ENCODE data around the gene ACOXL.

- TF ChIP-seq ZSCAN5A (tag by site-specific recombination; IDR thresholded peaks at IDR 0.05) (no peak), ZNF768 (tag by site-specific recombination; IDR thresholded peaks at IDR 0.05) (no peak), ZNF416 (tag by site-specific recombination; IDR thresholded peaks at IDR 0.05) (no peak)
- TF ChIP-seq, protein P1, sequence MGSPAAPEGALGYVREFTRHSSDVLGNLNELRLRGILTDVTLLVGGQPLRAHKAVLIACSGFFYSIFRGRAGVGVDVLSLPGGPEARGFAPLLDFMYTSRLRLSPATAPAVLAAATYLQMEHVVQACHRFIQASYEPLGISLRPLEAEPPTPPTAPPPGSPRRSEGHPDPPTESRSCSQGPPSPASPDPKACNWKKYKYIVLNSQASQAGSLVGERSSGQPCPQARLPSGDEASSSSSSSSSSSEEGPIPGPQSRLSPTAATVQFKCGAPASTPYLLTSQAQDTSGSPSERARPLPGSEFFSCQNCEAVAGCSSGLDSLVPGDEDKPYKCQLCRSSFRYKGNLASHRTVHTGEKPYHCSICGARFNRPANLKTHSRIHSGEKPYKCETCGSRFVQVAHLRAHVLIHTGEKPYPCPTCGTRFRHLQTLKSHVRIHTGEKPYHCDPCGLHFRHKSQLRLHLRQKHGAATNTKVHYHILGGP (tag by site-specific recombination; IDR thresholded peaks at IDR 0.05), result no peak
- TF ChIP-seq, protein P2, sequence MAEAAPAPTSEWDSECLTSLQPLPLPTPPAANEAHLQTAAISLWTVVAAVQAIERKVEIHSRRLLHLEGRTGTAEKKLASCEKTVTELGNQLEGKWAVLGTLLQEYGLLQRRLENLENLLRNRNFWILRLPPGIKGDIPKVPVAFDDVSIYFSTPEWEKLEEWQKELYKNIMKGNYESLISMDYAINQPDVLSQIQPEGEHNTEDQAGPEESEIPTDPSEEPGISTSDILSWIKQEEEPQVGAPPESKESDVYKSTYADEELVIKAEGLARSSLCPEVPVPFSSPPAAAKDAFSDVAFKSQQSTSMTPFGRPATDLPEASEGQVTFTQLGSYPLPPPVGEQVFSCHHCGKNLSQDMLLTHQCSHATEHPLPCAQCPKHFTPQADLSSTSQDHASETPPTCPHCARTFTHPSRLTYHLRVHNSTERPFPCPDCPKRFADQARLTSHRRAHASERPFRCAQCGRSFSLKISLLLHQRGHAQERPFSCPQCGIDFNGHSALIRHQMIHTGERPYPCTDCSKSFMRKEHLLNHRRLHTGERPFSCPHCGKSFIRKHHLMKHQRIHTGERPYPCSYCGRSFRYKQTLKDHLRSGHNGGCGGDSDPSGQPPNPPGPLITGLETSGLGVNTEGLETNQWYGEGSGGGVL (tag by site-specific recombination; IDR thresholded peaks at IDR 0.05), result no peak
- TF ChIP-seq, protein P3, sequence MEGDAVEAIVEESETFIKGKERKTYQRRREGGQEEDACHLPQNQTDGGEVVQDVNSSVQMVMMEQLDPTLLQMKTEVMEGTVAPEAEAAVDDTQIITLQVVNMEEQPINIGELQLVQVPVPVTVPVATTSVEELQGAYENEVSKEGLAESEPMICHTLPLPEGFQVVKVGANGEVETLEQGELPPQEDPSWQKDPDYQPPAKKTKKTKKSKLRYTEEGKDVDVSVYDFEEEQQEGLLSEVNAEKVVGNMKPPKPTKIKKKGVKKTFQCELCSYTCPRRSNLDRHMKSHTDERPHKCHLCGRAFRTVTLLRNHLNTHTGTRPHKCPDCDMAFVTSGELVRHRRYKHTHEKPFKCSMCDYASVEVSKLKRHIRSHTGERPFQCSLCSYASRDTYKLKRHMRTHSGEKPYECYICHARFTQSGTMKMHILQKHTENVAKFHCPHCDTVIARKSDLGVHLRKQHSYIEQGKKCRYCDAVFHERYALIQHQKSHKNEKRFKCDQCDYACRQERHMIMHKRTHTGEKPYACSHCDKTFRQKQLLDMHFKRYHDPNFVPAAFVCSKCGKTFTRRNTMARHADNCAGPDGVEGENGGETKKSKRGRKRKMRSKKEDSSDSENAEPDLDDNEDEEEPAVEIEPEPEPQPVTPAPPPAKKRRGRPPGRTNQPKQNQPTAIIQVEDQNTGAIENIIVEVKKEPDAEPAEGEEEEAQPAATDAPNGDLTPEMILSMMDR (tag by site-specific recombination; IDR thresholded peaks at IDR 0.05), result no peak
These were observed 224.9 kb downstream of the ACOXL start for GRCh38 chr2:110957293-110957692.

Measured in HEK293 (cell line).